Fibroblast of skin of right biceps (primary cell): Measurements from ENCODE around the gene LYRM1.

Source experiments
- DNase-seq: peaks from one replicate; pipeline ENCODE4 v3.0.0-alpha.2; 2013

Gene LYRM1

DNA sequence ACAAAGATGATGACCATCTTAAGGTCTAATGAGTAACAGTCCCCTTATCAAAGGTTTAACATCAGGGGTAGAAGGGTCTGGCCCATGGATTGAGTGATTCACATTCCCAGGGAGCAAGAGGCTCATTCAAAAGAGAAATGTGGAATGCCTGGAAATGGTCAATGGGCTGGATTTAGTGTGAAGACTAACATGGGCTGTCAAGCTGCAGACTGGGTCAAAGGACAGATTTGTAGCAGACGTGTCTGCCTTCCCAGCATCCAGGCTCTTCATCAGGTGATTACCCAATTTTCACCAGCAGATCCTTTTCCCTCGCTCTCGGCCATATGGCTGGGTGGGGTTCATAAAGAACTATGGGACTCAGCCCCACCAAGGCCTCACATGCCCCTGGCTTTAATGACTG lies 27.2 kb upstream of the LYRM1 start:
- DNase-seq: no peak

DNA sequence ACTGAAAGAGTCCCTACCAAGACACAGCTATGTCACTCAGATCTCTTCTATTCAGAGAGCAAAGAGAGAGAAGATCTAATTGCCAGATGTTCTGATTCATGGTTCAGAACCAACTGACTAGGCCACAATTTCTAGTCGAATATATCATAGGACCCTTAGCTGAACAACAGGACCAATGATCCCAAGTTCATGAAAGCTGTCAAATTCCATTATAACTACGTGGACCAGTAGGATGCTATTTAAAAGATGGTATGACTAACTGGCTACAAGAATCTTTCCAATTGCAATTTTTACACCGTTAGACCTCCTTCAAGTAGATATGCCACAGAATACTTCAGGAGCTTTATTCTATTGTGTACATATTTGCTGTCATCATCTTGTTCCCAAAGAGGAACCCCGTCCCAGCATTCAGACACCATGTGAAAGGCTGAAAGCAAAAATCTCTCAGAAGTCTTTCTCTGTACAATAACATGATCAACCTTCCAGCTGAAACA lies 26.4 kb upstream of the LYRM1 start:
- DNase-seq: peak; percentile 75

DNA sequence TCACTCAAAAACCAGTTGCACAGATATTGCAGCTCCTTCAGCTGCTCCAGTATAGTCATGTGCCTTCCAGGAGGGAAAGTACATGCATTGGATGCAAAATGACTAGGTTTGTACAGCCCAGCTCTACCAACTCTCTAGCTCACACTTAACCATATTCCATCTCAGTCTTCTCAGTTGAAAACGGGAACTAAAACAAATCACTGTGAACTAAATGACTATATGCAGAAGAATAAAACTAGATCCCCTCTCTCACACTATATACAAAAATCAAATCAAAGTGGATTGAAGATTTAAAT lies 25.3 kb upstream of the LYRM1 start:
- DNase-seq: no peak

DNA sequence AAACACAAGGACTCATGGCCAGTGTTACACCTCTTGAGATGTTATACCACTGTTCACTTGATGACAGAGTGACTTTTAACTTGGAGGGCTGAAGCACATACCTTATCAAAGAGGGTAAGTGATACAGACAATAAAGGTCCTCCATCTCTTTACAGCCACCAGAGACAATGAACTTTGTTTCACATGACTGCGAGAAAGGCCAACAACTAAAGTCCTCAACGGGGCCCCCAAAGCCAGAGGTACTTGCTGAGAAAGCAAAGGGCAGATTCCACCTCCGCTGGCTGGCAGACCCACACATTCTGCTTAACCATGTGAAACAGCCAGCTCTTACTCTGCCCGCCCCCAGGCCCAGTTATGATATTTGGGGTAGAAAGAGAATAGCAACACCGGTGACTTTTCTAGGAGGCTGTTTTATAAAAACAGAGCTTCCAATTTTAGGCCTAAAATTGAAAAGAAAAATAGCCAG lies 21.9 kb upstream of the LYRM1 start:
- DNase-seq: no peak

DNA sequence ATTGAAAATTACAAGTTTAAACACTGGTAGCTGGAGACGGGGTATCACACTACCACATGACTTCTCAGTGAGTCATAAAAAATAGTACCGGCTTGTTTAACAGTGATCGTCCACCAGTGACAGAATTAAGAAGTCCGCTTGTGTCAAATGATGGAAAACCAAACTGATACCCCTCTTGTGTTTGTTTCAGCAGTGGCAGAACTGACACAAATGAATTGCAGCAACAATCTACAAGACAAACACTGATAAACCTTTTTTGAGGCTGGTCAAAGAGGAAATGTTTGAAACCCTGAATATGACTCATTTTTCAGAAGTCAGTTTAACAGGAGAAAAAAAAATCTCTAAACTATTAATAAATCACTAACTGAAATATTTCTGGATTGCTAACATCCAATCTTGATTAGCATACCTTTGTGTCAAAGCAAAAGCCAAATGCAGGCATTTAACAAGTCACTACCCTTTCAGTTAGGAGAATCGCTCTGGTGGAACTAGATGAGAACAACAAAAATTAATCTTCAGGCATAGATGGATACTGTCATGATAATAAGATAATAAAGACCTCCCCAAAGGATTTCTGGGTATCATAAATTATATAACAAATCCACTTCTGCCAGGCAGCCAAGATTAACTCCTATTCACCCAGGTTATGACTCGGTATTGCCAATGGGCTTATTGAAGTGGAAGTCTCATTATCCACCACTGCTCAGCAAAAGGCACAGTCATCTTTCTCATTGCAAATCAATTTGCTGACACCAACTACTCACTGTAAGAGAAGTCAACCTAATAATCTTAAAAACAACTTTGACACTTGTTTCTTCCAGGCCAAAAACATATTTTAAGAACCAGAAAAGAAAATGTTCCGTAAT lies 21.2 kb upstream of the LYRM1 start:
- DNase-seq: peak; percentile 63

DNA sequence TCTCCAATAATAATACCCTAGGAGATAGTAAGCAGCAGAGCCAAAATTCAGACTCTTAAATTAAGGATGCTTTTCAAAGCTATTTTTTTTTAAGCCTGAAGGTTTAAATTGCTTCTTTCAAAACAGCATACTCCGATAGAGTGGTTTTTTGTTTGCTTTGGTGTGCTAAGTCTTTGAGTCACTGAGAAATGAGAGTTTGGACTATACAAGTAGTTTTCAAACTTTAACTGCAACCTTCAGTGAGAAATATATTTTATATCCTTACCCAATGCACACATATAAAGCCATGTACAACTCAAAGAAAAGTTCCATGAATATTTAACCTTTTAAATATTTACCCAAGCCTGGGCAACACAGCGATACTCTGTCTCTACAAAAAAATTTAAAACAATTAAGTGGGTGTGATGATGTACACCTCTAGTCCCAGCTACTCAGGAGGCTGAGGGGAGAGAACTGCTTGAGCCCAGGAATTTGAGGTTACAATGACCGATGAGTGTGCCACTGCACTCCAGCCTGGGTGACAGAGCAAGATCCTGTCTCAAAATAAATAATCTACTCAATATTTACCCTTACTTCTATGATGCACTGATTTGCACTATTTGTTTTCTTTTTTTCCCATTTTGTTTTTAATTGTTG lies 19.6 kb upstream of the LYRM1 start:
- no peak for DNase-seq

DNA sequence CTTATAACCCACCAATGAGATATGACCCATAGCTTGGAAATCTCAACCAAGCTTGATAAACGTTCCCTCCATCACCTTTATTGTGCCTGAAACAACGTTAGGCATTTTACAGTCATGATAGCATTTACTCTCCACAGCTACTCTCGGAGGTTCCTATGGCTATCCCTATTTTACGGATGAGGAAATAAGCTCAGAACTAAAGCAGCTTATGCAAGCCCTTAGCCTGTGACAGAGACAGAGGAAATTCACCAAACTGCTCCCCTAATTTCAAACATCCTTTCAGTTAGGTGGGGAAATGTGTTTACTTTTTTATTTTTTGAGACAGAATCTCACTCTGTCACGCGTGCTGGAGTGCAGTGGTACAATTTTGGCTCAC lies 19.1 kb upstream of the LYRM1 start:
- DNase-seq: no peak

DNA sequence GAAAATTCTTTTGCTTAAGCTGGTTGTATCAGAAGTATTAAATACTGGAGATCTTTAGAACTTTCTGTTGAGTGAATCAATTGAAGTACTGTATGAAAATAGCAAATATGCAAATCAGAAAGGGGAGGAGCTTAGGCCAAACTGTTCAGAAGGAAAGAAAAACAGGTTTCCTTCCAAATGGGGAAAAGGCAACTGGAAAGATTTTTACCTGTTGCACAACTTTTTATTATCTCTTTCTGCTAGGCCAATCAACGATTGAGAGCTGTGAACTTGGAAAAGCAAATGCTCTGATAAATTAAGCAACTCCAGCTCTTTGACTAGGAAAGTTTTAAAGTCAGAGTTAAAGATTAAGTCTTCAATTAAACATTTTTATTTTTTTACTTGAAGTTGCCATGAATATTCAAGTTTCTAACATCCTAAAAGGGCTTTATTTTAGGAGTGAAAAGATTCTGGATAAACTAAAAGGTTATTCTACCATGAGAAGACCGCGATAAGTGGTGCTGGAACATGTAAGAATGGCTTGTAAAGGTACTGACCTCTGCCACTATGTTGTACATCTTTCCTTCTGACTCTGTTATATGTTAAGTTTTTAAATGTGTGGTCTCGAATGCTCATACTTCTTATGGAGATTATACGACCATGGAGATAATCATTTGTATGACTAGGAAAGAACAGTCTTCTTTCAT lies 16.9 kb upstream of the LYRM1 start:
- no peak for DNase-seq

DNA sequence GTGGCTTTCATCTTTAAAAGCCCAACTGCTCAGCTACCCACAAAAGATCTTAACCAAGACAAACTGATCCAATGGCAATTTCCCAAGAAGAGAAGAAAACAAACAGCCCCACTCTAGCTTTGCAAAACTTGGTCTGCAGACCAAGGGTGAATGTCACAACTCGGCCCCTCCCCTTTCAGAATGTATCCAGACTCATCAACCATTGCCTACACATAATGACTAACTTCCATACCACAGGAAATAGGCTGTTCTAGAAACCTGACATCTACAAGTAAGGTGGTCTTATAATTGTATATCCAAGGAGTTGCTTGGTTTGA lies 16.4 kb upstream of the LYRM1 start:
- DNase-seq: peak; percentile 81

DNA sequence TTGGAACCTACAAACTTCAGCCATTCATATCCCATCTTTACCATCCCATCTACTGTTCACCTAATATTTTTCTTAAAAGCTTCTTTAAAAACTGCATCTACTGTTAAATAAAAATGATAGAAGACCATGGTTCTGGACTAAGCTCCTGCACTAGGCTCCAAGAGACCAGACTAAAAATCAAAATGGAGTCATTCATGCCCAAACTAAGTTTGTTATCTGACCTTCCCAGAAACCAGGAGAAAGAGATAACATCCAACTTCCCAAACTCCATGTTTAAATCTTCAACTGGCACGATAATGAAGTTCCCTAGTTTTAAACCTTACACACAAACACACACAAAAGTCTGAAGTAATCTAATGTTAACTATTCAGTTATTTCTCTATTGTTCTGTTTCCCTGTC lies 14.3 kb upstream of the LYRM1 start:
- no peak for DNase-seq

DNA sequence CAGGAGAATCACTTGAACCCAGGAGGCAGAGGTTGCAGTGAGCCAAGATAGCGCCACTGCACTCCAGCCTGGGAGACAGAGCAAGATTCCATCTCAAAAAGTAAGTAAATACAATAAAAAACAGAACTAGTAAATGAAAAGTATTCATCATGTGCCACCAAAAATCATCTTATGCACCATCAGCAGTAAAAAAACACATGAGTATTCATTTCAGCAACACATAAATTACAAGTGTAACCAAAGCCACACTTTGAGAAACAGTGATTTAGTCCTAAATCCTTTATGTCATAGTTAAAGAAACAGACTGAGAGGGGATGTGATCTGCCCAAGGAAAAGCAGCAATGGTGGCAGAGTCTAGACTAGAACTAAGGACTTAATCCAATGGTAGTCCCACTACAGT lies 13.4 kb upstream of the LYRM1 start:
- no peak for DNase-seq

DNA sequence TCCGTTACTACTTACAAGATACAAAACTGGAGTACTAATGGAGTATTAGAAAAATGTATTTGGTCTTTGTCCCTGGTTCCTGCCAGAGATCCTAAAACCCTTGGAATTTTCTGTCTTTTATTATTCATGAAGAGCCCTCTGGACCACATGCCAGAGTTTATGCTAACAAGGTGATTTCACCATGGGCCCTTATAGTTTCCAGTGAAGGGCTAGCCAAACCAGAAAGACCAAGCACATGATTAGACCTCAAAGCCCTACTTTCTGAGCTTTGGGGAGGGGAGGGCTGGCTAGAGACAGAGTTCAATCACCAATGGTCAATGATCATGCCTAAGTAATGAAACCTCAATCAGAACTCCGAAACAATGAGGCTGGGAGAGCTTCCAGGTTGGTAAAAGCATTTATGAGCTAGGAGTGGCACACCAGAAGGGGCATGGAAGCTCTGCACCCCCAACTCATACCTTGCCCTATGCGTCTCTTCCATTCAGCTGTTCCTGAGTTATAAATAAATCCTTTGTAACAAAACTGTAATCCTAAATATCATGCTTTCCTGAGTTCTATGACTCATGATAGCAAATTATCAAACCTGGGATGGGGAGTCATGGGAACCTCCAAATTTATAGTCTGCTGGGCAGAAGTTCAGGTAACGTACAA lies 10.8 kb upstream of the LYRM1 start:
- no peak for DNase-seq

DNA sequence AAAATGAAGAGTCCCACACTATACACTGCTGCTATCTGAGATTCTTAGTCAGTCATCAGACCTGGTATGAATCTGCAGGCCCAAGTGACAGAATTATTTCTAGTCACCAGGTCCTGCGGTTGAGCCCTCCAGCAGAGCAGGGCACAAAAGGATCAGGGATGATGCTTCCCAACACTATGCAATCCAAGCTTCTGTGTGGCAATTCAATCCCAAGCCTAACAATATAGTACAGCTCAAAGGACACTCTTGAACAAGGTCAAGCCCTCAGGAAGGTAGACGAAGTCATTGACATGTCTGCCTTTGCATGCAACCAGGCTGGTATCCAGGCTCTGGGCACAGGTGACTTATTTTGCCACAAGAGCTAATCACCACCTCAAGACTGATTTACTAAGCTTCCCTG lies 6.2 kb upstream of the LYRM1 start:
- no peak for DNase-seq

DNA sequence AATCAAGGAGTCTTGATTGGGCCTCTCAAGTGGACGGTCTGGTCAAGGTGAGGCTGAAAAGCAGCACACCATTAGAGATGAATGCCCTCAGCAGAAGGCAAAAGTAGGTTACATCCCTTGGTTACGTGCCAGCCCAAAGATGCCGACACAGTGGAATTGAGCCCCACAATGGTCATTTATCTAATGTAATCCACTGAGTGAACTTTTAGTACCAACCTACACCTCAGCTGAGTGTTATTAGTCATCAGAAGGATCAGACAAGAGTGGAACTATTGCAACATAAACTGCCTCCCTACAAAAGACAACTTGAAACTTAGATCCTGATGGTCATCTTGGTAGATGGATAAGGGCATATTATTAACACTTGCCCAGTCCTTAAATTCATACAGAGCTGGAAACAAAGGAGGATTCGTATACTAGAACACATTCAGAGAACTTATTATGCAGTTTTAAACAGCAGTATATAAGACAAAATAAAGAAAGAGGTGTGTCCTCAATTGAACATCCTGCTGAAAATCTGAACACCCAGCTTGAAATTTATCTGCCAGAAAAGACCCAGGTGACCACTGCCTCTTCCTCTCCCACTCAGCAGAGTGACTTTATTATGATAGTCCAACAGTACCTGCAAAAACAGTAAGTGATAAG lies 3.2 kb upstream of the LYRM1 start:
- no peak for DNase-seq

DNA sequence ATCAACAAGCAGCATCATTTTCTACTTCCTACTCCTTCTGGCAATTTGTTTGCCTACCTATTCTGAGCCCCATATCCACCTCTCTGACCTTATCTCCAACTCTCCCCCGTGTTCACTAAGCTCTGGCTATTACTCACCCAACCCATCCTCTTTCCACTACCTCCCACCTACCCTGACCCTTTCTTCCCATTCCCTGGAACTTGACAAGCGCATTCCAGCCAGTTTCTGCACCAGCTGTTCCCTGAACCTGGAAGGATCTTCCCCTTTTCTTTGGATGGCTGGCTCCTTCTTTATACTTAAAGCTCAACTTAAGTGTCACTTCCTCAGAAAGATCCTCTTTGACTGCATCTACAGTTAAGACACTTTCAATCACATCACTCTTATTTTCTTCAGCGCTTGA lies 2.6 kb upstream of the LYRM1 start:
- no peak for DNase-seq

DNA sequence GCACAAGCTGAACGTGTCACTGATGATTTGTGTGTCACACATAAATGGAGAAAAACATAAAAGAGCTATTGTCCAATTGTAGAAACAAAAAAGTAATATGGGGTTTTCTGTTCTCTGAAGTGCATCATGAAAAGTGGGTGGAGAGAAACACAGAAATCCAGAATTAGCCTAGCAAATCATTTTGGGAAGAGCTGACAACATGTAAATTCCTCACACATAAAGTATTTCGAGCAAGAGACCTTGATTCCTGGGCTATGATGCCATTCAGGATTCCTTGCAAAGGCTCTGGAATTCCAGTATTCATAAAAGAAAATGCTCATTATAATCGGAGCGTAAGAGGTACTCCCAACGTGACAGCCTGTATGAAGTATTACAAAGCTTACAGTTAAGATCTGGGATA lies 1.5 kb upstream of the LYRM1 start:
- peak; percentile 88 for DNase-seq

DNA sequence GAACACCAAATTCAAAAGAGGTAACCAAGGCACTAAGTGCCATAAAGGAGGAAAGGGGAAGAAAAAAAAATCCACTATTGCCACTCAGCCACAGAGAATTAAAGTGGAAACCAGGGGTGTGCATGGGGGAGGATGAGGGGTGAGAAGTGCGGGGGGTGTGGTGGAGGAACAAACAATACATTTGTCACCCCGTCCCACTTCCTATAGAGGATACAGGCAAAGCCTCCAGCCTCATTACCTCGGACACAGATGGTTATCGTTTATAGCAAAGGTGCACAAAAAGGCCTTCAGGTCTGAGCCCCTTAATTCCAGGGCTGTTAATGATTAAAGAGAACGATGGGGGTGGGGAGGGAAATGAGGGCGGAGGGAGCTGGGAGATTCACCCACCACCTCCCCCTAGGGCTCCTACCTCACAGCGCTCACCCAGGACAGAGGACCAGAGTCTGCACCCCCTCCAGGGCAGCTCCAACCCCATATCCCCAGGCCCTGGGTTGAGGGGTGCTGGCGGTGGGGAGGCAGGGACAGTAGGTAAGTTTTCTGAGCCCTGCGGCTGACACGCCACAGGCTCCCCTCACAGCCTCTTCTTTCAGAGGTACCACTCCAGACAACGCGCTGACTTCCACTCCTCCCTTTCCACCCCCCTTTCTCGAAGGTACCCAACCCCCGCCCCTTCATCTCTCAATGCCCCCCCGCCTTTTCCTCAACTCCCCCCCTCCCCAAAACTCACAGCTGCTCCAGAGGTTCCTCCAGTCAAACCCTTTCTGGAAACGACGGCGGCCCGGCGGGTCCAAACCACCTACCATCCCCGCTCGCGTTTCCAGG lies 883 bp upstream of the LYRM1 start:
- DNase-seq: no peak

DNA sequence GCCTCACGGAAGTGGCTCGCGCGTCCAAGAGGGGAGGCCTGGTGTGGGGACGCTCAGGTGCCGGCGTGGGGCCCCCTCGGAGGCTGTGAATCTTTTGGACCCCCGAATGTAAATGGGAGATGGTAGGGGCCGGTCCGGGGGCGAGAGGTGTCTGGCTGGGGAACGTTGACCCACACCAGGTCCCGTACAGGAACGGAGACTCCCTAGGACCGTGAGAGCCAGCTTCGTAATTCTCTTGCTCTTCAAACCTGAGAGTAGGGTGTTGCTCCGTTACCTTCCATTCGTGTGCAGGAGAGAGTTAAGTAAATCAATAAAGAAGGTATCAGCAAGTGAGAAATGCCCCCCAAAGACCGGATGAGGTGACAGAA lies 481 bp downstream of the LYRM1 start:
- no peak for DNase-seq

DNA sequence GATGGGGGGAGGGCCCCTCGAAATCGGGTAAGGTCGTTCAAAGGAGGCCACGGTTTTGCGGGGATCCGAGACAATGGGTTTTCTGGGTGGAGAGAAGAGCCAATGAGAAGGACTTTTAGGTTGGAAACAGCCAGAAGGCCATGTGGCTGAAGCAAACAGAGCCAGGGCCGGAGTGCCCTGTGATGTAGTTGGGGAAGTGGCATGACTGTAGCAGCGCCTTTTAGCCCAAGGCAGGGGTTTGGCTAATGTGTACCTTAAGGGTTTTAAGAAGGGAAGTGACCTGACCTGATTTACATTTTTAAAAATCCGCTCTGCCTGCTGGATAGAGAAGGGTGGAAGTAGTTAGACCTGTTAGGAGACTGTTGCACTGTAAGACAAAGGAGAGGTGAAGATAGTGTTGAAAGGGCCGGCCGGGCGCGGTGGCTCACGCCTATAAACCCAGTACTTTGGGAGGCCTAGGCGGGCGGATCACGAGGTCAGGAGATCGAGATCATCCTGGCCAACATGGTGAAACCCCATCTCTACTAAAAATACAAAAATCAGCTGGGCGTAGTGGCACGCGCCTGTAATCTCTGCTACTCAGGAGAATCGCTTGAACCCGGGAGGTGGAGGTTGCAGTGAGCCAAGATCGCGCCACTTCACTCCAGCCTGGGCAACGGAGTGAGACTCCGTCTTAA lies 1.0 kb downstream of the LYRM1 start:
- peak; percentile 49 for DNase-seq

DNA sequence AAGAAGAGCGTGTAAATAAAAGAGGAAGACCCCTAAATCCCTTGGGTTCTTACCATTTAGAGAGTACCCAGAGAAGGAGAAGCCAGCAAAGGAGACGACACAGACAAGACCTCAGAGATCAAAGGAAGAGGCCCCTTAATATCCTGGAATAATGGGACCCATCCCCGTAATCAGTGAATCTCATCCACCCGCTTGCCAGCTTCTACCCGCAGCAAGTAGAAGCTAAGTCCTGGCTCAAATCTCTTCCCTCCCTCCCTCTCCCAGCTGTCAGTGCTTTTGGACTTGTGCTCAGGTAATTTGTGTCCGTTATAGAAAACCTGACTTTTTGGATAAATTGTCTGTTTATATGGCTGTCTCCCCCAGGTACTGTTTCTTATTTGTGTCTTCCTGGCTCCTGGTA lies 1.9 kb downstream of the LYRM1 start:
- no peak for DNase-seq

DNA sequence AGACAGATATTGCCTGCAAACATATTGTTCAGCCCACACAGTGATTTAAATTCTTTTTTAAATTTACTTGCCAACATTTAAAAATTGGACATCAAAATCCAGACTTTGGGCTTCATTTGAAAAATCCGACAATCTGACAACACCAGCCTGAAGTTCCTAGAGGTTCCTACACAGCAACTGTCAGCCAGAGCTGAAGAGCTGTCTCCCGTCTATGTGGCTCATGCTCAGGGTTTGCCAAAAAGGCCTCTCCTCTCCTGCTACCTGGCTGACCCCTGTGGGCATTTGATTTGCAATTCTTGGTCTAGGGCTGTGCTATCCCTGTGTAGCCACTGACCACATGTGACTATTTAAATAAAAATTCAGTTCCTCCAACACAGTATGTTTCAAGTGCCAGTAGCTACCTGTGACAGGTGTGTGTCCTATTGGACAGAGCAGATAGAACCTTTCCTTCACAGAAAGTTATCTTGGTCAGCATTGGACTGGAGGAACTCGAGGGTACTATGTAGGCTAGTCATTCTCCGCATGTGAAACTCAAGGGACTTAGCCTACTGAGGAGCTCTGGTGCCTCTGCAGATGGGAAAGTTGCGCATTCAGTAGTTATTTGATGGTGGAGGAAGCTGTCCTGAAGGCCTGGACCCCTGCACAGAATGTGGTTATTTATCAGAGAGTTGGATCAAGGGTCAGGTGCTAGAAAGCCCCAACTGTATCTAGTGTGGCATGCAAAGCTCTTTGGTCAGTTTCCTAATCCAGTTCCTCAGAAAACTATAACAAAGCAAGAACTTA lies 2.7 kb downstream of the LYRM1 start:
- no peak for DNase-seq
